GM13977 (cell line): ENCODE measurements around the gene TAOK3.

Experiments used
- DNase-seq: peaks from one replicate; pipeline ENCODE4 v3.0.0; 2012; ENCODE audit warnings: low spot score
- CTCF ChIP-seq: IDR thresholded peaks from 2 replicates; pipeline ENCODE4 v1.5.1; 2012; ENCODE audit warnings: mild to moderate bottlenecking, control low read depth; ENCODE audit not compliant: insufficient read depth; ENCODE audit errors: extremely low read depth, missing control alignments
- in situ Hi-C: fragments of 300-500 bp; cut with MboI; formaldehyde crosslinking; loops from one replicate; pipeline ENCODE4 v1.12.0; 2022; ENCODE audit warnings: low sequenced_read_pairs, low pct_unique_long_range_greater_than_20kb, mixed read lengths, inconsistent platforms; ENCODE audit not compliant: unreplicated experiment

The TAOK3 gene

DNA sequence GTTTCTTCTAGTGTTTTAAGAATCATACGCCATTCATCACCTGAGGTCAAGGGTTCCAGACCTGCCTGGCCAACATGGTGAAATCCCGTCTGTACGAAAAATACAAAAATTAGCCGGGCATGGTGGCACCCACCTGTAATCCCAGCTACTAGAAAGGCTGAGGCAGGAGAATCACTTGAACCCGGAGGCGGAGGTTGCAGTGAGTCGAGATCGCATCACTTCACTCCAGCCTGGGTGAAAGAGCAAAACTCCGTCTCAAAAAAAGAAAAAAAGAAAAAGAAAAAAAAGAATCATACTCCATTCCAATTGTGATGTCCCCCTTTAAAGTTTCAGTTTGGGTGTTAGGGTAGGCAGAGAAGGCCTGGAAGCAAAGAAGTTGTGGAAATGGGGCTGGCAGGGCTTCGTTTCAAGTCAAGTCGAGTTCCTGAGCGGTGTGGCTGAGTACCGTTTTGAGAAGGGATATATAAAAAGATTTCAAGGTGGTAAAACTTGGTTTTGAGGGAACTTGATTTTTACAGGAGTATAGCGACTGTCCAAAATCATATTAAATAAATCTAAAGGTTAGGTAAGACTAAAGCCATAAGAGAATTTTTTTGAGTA is 1.5 kb upstream of the TAOK3 start:
- DNase-seq: no peak
- in situ Hi-C loops: no loop called here
- no peak for TF ChIP-seq CTCF

GRCh38 chr12:118373616-118374015 is 909 bp upstream of the TAOK3 start:
- no peak for DNase-seq

DNA sequence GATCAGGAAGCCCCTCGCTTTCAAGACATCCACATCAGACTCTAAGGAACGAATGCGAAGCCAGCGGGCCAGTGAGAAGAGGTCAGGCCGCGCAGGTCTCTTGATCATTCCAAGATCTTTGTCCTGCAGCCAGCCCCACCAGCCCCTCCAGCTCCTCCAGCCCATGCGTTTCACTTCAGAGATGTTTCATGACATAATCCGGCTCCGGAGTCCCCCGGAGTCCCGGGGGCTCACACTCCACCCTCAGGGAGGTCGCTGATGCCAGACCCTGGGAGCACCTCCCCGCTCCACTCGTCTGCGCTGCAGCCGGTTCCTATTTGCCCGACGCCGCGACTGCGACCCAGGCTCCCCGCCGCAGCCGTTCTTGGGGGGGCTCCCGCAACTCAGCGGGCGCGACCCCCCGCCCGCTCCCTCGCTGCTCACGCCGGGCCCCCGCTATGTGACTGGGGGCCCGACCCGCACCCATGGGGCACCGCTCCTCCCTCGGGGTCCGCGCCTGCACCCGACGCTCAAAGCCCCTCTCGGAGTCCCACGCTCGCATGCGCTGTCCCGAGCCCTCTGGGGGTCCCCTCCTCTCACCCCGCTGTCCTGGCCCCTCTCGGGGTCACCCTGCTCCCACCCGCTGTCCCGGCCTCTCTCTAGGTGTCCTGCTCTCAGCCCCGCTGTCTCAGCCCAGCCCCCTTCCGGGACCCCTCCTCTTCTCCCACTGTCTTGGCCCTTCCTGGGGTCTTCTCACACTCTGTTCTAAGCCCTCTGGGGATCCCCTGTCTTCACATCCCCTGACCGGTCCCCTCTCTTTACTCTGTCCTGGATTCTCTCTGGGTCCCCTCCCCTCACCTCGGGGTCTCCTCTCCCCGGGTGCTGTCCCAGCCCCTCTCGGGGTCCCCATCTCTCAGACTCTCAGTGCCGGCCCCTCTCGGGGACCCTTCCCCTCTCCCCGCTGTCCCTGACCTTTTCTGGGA is 1.1 kb downstream of the TAOK3 start:
- no peak for TF ChIP-seq CTCF
- DNase-seq: peak; percentile 34
- in situ Hi-C loops: no loop called here

More at GRCh38 chr12:118373616-118374015, 909 bp upstream of the TAOK3 start:
- TF ChIP-seq CTCF: no peak
- in situ Hi-C loops: no loop called here

DNA sequence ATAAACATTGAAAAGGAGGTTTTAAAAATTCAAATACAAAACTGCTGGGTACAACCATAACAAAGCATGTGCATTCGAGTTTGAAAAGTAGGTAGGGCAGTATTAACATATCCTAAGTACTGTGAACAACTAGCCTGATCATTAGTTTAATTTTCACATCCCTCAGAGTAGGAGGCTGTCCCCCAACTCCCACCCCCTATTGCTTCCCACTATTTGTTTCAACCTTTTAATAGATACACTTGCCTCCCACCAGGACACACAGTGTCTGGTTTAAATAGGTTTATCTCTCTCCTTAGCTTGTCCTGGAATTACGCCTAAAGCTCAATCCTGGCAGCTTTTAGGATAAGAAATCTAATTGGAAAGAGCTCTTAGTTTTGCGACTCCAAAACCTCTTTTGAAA is 2.1 kb downstream of the TAOK3 start:
- no peak for TF ChIP-seq CTCF
- in situ Hi-C loops: no loop called here
- DNase-seq: no peak

- DNase-seq: no peak
Observed at GRCh38 chr12:118368821-118369220, 3.9 kb downstream of the TAOK3 start.

GRCh38 chr12:118361889-118362288 is 10.8 kb downstream of the TAOK3 start:
- in situ Hi-C loops: no loop called here
- no peak for DNase-seq
- no peak for TF ChIP-seq CTCF

More at GRCh38 chr12:118368821-118369220, 3.9 kb downstream of the TAOK3 start:
- TF ChIP-seq CTCF: no peak
- in situ Hi-C loops: no loop called here
